Ovary (tissue), 3 donors: ENCODE measurements around the gene MYOCOS.

ENCODE experiments used
- EP300 ChIP-seq: sonication (generic); formaldehyde crosslinking; IDR thresholded peaks from one replicate; pipeline ENCODE4 v1.6.1; 2017; ENCODE audit warnings: antibody characterized with exemption
- TF ChIP-seq, protein P1 (sequence below), 3 donors: fragments of 450-650 bp in 2 of 3; fragments of 200-600 bp in 1 of 3; IDR thresholded peaks; one replicate each; pipeline versions ENCODE4 v1.5.1 to v1.8.0; 2016 to 2022; ENCODE audit warnings: antibody characterized with exemption in 3 of 3, mild to moderate bottlenecking in 1 of 3
- donor health status: DM: no; HTN: no; CAD: no.

DNA sequence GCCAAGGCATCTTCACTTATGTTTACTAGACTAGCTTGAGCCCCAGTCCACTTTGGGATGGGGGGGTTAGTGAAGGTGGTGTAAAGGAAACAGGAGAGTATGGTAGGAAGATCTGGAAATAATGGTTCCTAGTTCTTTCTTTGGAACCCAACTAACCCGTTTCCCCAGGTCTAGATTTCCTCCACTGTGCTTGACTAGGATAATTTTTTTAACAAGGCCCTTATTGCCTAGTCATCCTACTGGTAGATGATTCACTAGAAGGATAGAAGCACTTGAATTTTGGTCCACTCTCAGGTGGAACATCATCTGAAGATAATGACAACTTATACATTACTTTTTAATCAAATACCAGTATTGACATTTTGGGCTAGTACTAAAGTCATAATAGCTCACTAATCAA is 45.9 kb upstream of the MYOCOS start:
- TF ChIP-seq, protein P1, sequence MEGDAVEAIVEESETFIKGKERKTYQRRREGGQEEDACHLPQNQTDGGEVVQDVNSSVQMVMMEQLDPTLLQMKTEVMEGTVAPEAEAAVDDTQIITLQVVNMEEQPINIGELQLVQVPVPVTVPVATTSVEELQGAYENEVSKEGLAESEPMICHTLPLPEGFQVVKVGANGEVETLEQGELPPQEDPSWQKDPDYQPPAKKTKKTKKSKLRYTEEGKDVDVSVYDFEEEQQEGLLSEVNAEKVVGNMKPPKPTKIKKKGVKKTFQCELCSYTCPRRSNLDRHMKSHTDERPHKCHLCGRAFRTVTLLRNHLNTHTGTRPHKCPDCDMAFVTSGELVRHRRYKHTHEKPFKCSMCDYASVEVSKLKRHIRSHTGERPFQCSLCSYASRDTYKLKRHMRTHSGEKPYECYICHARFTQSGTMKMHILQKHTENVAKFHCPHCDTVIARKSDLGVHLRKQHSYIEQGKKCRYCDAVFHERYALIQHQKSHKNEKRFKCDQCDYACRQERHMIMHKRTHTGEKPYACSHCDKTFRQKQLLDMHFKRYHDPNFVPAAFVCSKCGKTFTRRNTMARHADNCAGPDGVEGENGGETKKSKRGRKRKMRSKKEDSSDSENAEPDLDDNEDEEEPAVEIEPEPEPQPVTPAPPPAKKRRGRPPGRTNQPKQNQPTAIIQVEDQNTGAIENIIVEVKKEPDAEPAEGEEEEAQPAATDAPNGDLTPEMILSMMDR (IDR thresholded peaks at IDR 0.05): no peak
- no peak for TF ChIP-seq EP300
